ENCODE data around the gene ENTPD6. TPM values are rescaled to one million over a fixed set of nuclear protein-coding genes. Genes with fewer than 3 reads are reported as not detected.

ENTPD6 gene
- total and polyA plus RNA-seq, 2 of the 4 experiments (the other 2 are of a cell fraction) = 61.1 to 98.6 TPM

GRCh38 chr20:25258828-25259227 lies 63.3 kb downstream of the ENTPD6 start:
- Histone ChIP-seq H3K27me3 (ENCODE audit: control insufficient read depth, insufficient read depth, low read length) (no peaks in the 10 kb centered on the region), H3K14ac (replicated peaks; ENCODE audit: low read depth, low read length) (no peak overlapping the region), H3K36me3 (ENCODE audit: control insufficient read depth, insufficient read depth, low read length) (peaks cover 24% of the 10 kb centered on the region), H3K9ac (ENCODE audit: low read depth, low read length) (no peak overlapping the region), H3K56ac (ENCODE audit: extremely low read depth, insufficient read depth, low read length) (no peak overlapping the region), H3K27ac (ENCODE audit: insufficient read depth, low read length) (no peak overlapping the region), H2BK5ac (ENCODE audit: low read depth, low read length, poor library complexity, severe bottlenecking) (no peak overlapping the region), H2AK9ac (replicated peaks; ENCODE audit: low read depth, low read length, poor library complexity) (no peak overlapping the region), H2AFZ (replicated peaks; ENCODE audit: low read length, poor library complexity) (no peak overlapping the region), H3K4me2 (ENCODE audit: low read depth, low read length) (no peak overlapping the region), H3K4me1 (ENCODE audit: control insufficient read depth, insufficient read depth, low read length) (peaks cover 5% of the 10 kb centered on the region), H4K8ac (ENCODE audit: low read depth in 2 of 2, low read length in 2 of 2) (no peak overlapping the region), H2AK5ac (ENCODE audit: low read depth, low read length) (no peak overlapping the region), H2BK20ac (ENCODE audit: low read depth, low read length) (no peak overlapping the region), H3K79me1 (ENCODE audit: low read depth in 1 of 2, low read length in 2 of 2) (peaks cover 34 to 65% of the 10 kb centered on the region in 2 experiments), H3K23ac (ENCODE audit: low read depth, low read length) (no peak overlapping the region), H3K18ac (ENCODE audit: low read depth, low read length) (no peak overlapping the region), H4K91ac (ENCODE audit: insufficient read depth, low read depth, low read length) (no peak overlapping the region), H3K4ac (ENCODE audit: low read depth, low read length) (no peak overlapping the region), H2BK120ac (ENCODE audit: low read depth, low read length) (no peak overlapping the region), H3K9me3 (ENCODE audit: control insufficient read depth, insufficient read depth, low read length) (no peaks in the 10 kb centered on the region), H2BK15ac (ENCODE audit: low read depth, low read length) (no peak overlapping the region), H4K20me1 (ENCODE audit: insufficient read depth, low read length) (peaks cover 58% of the 10 kb centered on the region), H3K4me3 (ENCODE audit: insufficient read depth, low read depth, low read length) (no peak overlapping the region), H4K5ac (ENCODE audit: low read depth, low read length) (no peak overlapping the region), H3K9me1 (ENCODE audit: insufficient read depth, low read length) (peaks cover 24% of the 10 kb centered on the region; the same call in 1 of the 2 replicates)
- TF ChIP-seq RCOR1 (IDR thresholded peaks at IDR 0.05; ENCODE audit: insufficient replicate concordance, low read length) (no peak), USF2 (IDR thresholded peaks at IDR 0.05; ENCODE audit: low read depth, low read length) (no peak), FOS (IDR thresholded peaks at IDR 0.05; ENCODE audit: low read depth, low read length) (no peak), CEBPB (IDR thresholded peaks at IDR 0.05; ENCODE audit: low read depth, low read length) (no peak), RAD21 (IDR thresholded peaks at IDR 0.05; ENCODE audit: low read length) (no peak), RFX5 (IDR thresholded peaks at IDR 0.05; ENCODE audit: low read depth, low read length) (no peak), CHD1 (IDR thresholded peaks at IDR 0.05; ENCODE audit: low read depth, low read length) (no peak), ELK1 (IDR thresholded peaks at IDR 0.05; ENCODE audit: borderline replicate concordance, low read depth, low read length) (no peak), NFE2L2 (IDR thresholded peaks at IDR 0.05; ENCODE audit: low read depth, low read length) (no peak), MAZ (IDR thresholded peaks at IDR 0.05; ENCODE audit: borderline replicate concordance, low read depth, low read length) (no peak), MAFK (IDR thresholded peaks at IDR 0.05; ENCODE audit: low read depth, low read length) (no peak), SMC3 (IDR thresholded peaks at IDR 0.05; ENCODE audit: low read depth, low read length) (no peak), CTCF (conservative IDR thresholded peaks at IDR 0.05; ENCODE audit: low read depth, low read length) (no peak), MXI1 (IDR thresholded peaks at IDR 0.05; ENCODE audit: borderline replicate concordance, low read depth, low read length) (no peak), POLR2A (IDR thresholded peaks at IDR 0.05; ENCODE audit: low read depth, low read length) (no peak), BHLHE40 (IDR thresholded peaks at IDR 0.05; ENCODE audit: low read depth, low read length) (no peak)
- ATAC-seq (ENCODE audit: low read depth) (no peak), DNase-seq (no peak)
- in situ Hi-C loops (cut with MboI; ENCODE audit: low sequenced_read_pairs) (loop anchor here (10.0 to 25.0 kb wide), 5 partner anchors 64 to 1622 kb away; partner anchors contain the start of genes APMAP, CST3 and ENTPD6), intact Hi-C loops (cut with micrococcal nuclease) (no loop called here), dilution Hi-C loops (cut with HindIII; ENCODE audit: low sequenced_read_pairs, unreplicated experiment) (no loop called here)
- ChIA-PET CTCF (no interaction called here), POLR2A (ENCODE audit: unreplicated experiment) (no interaction called here)
- WGBS, 2 experiments (ENCODE audit: extremely low coverage in 2 of 2, insufficient read length in 1 of 2) = 90% methylated on average over 2 of the region's 4 CpGs; no CpG with 5 or more reads in 1 of the 2 experiments
- BruUV-seq (replicated peaks) = no TSS peak

All from IMR-90 (cell line).